Body of pancreas (tissue), 4 donors: Measurements from ENCODE around the gene PRR29. TPM values are rescaled to one million over a fixed set of nuclear protein-coding genes. Genes with fewer than 3 reads are reported as not detected.

Experiments used
- ATAC-seq: fragments of 150-250 bp; one replicate; pipeline ENCODE4 v1.9.1; 2016
- DNase-seq, 4 donors: peaks; one replicate each; pipeline ENCODE4 v3.0.0-alpha.2; 2019
- H3K27ac ChIP-seq, 4 donors: fragments of 200-600 bp; sonication (generic); 1 replicate in 3 of 4; 2 replicates in 1 of 4; pipeline versions ENCODE4 v1.5.1 to v1.6.1; 2016 to 2019; ENCODE audit warnings: mild to moderate bottlenecking in 1 of 4, mixed read lengths in 1 of 4, moderate library complexity in 1 of 4
- H3K27me3 ChIP-seq, 2 donors: fragments of 200-600 bp; sonication (generic); one replicate each; pipeline ENCODE4 v1.6.0; 2016; ENCODE audit warnings: mild to moderate bottlenecking in 1 of 2
- H3K36me3 ChIP-seq, 2 donors: fragments of 200-600 bp; sonication (generic); replicated peaks in 1 of 2; 2 replicates each; pipeline ENCODE4 v1.5.1; 2016; ENCODE audit warnings: low read depth in 2 of 2; ENCODE audit not compliant: insufficient read depth in 1 of 2
- H3K4me1 ChIP-seq: fragments of 200-600 bp; sonication (generic); one replicate; pipeline ENCODE4 v1.6.0; 2016
- H3K4me3 ChIP-seq, 2 donors: fragments of 200-600 bp; sonication (generic); 1 replicate in 1 of 2; 2 replicates in 1 of 2; pipeline ENCODE4 v1.5.1; 2016 to 2019
- H3K9me3 ChIP-seq, 3 donors: fragments of 200-600 bp; sonication (generic); 1 replicate in 2 of 3; 2 replicates in 1 of 3; pipeline ENCODE4 v1.5.1; 2016
- POLR2A ChIP-seq, 3 donors: fragments of 450-650 bp; IDR thresholded peaks; one replicate each; pipeline ENCODE4 v1.6.1; 2016; ENCODE audit warnings: antibody characterized with exemption in 3 of 3, mild to moderate bottlenecking in 2 of 3
- WGBS, 2 donors: methylation state at CpG; one replicate each; pipeline ENCODE4 v1.1.5; 2017; 5-methylcytosine and 5-hydroxymethylcytosine counted together
- intact Hi-C: fragments of 100-400 bp; cut with DNase I; formaldehyde crosslinking; loops from one replicate; pipeline ENCODE4 v1.15.1; 2023
- total RNA-seq, 2 donors: library from RNA; depleted of rRNA; stranded (reverse); fragments of >200 nt; gene quantifications; one replicate each; pipeline ENCODE4 v1.1.0, GENCODE V29; 2016
- TF ChIP-seq, protein P1 (sequence below), 7 experiments: fragments of 450-650 bp in 4 of 7; fragments of 200-600 bp in 3 of 7; sonication (generic) in 3 of 7; IDR thresholded peaks; one replicate each; pipeline ENCODE4 v1.5.1; 2016 to 2019; ENCODE audit warnings: antibody characterized with exemption in 7 of 7

The PRR29 gene
- total RNA-seq, 2 donors from 2014 or later: 0.52 to 1.6 TPM

DNA sequence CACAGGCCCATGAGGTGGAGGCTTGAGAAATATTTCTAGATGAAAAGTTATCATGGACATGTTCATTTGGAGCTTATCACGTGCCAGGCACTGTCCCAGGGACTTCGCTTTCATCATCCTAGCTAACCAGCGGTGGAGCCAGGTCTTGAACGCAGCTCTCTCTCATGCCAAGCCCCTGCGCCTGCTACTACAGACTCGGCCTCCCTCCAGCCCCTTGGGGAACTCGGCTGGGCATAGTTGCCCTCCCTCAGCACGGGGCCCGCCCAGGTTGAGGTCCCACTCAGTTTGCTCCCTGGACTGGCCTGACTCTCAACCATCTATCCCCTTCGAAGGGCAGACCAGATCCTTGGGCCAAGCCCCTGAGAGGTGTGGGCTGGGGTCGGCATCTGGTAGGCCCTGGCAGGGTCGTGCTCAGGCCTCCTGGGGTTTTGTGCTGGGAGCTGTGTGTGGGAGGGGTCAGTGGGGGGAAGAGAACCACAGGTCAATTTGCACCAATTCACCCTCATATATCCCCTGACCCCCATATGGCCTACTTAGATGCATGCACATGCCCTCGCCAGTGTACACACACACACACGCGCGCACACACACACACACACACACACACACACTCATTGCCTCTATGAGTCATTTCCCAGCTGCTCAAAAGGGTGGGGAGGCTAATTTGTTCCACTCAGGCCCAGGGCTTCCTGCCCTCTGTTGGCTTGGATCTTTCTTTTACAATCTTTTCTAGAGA is 13.3 kb upstream of the PRR29 start:
- Histone ChIP-seq H3K9me3 (no peaks in the 10 kb centered on the region), H3K36me3 (no peaks in the 10 kb centered on the region), H3K4me3 (no peak overlapping the region), H3K27me3 (no peaks in the 10 kb centered on the region), H3K27ac (no peak overlapping the region), H3K4me1 (peaks cover 14% of the 10 kb centered on the region)
- intact Hi-C loops: no loop called here
- peak; percentile 35 for ATAC-seq
- no peak for TF ChIP-seq POLR2A (IDR thresholded peaks at IDR 0.05)
- TF ChIP-seq, protein P1, sequence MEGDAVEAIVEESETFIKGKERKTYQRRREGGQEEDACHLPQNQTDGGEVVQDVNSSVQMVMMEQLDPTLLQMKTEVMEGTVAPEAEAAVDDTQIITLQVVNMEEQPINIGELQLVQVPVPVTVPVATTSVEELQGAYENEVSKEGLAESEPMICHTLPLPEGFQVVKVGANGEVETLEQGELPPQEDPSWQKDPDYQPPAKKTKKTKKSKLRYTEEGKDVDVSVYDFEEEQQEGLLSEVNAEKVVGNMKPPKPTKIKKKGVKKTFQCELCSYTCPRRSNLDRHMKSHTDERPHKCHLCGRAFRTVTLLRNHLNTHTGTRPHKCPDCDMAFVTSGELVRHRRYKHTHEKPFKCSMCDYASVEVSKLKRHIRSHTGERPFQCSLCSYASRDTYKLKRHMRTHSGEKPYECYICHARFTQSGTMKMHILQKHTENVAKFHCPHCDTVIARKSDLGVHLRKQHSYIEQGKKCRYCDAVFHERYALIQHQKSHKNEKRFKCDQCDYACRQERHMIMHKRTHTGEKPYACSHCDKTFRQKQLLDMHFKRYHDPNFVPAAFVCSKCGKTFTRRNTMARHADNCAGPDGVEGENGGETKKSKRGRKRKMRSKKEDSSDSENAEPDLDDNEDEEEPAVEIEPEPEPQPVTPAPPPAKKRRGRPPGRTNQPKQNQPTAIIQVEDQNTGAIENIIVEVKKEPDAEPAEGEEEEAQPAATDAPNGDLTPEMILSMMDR (IDR thresholded peaks at IDR 0.05): no peak
- peak in 2 of 4 donors; percentile 47 to 50 for DNase-seq
- WGBS, 2 donors: 67 to 79% methylated on average over 11 to 16 of the region's 16 CpGs

DNA sequence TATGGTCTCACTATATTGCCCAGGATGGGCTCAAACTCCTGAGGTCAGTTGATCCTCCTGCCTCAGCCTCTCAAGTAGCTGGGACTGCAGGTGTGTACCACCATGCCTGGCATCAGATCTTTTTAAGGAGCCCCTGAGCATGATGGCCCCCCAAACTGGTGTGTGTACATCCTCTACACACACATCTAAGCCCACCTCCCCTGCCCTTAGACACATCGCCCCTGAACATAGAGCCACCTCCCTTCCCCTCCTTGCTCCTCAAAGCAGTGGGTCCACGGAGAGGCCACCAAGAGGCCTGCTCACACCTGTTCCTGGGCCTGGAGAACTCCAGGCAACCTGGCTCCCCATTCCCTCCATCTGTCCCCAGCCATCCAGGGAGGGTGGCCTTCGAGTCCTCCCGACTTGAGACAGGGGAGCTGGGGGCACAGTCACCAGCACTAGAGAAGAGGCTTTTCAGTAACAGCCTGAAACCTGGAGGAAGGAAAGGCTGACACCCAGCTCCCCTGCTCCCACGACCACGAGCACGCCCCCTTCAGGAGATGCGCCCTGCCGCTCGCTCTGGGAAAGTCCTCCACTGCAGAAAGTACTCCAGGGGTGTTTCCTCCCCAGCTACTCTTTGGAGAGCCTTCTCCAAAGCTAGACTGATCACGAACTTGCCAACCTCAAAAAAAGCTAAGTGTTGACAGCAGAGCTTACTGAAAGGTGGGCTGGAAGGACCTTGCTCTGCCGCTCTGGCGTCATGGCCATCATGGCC is 12.6 kb upstream of the PRR29 start:
- Histone ChIP-seq H3K27me3 (no peaks in the 10 kb centered on the region), H3K9me3 (no peaks in the 10 kb centered on the region), H3K4me3 (no peak overlapping the region), H3K27ac (no peak overlapping the region), H3K36me3 (no peaks in the 10 kb centered on the region), H3K4me1 (peaks cover 17% of the 10 kb centered on the region)
- DNase-seq (no peak), ATAC-seq (no peak)
- TF ChIP-seq, protein P1 (IDR thresholded peaks at IDR 0.05): no peak
- no peak for TF ChIP-seq POLR2A (IDR thresholded peaks at IDR 0.05)
- intact Hi-C loops: no loop called here
- WGBS, 2 donors: 89 to 92% methylated on average over 11 to 13 of the region's 13 CpGs

DNA sequence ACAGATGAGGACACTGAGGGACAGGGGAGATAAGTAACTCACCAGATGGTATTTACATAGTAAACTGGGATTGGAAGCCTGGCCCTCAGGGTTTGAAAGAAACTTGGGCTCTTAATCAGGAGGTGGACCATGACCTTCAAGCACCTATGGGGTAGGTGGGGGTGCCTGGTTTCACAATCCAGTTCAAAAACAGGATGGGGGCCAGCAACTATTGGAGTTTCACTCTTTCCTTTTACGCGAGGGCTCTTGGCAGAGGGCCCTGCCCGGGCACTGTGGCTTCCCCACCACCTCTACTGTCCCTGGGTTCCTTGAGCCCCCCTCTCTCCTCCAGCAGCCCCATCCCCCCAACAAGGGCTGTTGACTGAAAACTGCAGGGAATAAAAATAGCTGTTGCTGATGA is 11.3 kb upstream of the PRR29 start:
- no peaks in the 10 kb centered on the region for H3K27me3 ChIP-seq
- no peaks in the 10 kb centered on the region for H3K36me3 ChIP-seq
- no peaks in the 10 kb centered on the region for H3K9me3 ChIP-seq
- DNase-seq: peak in 2 of 4 donors; percentile 25 to 30
- intact Hi-C loops: no loop called here
- ATAC-seq: no peak
- H3K27ac ChIP-seq: no peak overlapping the region
- WGBS, 2 donors: 10 to 15% methylated on average over 3 of the region's 3 CpGs
- peaks cover 20% of the 10 kb centered on the region for H3K4me1 ChIP-seq
- no peak for TF ChIP-seq POLR2A (IDR thresholded peaks at IDR 0.05)
- TF ChIP-seq, protein P1 (IDR thresholded peaks at IDR 0.05): no peak
- H3K4me3 ChIP-seq: no peak overlapping the region

DNA sequence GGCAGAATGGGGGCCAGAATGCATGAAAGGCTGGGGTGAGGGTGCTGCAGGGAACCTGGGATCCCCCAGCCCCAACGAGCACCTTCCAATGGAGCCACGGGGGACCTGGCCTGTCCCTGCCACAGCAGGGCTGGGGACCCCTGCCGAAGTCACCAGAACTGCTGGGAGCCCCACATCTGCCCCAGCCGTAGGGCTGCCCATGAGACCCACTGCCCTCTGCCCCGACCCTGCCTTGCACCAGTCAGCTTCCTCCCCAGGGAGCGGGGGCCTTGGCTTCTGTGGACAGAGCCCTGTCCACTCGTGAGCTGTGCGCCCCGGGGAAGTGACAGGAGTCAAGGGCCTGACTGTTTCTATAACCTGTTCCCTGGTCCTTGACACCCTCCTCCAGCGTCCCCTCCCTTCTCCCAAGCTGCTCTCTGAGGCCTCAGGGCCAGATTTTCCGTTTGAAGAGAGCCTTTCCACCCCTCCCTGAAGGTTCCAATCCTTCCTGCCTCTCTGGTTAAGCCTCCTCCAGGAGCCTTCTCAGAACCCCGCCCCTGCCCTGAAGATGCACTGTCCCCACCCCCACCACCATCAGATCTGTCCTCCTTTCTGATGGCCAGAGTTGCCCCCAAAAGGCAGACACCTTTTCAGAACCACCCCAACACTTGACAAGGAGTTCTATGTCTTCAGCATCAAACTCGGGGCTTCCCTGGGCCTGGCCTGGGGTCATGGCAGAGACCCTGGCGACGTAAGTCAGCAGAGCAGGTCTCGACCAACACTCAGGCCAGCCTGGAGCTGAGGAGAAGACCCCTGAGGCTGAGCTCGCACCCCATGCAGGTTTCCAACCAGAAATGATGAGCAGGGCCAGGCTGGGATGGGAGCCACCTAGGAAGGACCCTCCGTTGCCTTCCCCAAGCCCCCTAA is 10.7 kb upstream of the PRR29 start:
- ATAC-seq (no peak), DNase-seq (peak in 1 of 4 donors; percentile 8)
- no peak for TF ChIP-seq POLR2A (IDR thresholded peaks at IDR 0.05)
- Histone ChIP-seq H3K9me3 (no peaks in the 10 kb centered on the region), H3K27ac (no peak overlapping the region), H3K36me3 (no peaks in the 10 kb centered on the region), H3K4me3 (no peak overlapping the region), H3K27me3 (no peaks in the 10 kb centered on the region), H3K4me1 (peaks cover 20% of the 10 kb centered on the region)
- WGBS, 2 donors: 60 to 69% methylated on average over 13 to 18 of the region's 18 CpGs
- intact Hi-C loops: no loop called here

DNA sequence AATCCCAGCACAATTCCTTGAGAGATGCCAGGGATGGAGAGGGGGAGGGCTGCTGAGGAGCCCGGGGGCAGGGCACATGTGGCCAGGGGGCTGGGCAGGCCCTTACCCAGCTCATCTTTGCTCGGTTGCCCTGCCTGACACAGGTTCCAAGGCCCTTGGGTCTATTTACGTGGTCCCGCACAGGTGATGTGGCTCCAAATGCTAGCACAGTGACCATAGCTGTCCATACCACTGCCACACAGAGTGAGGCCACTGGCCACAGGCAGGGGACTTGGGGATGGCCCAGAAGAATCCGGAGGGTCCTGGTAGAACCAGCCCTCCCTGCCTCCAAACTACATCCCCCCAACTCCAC is 10.0 kb upstream of the PRR29 start:
- WGBS, 2 donors: 87% methylated on average over 4 of the region's 5 CpGs; no CpG with 5 or more reads in 1 of the 2 donors
- H3K9me3 ChIP-seq: no peaks in the 10 kb centered on the region
- TF ChIP-seq POLR2A (IDR thresholded peaks at IDR 0.05): no peak
- TF ChIP-seq, protein P1 (IDR thresholded peaks at IDR 0.05): no peak
- peaks cover 20% of the 10 kb centered on the region for H3K4me1 ChIP-seq
- intact Hi-C loops: no loop called here
- no peak for DNase-seq
- no peaks in the 10 kb centered on the region for H3K36me3 ChIP-seq
- H3K27ac ChIP-seq: no peak overlapping the region
- H3K4me3 ChIP-seq: no peak overlapping the region
- H3K27me3 ChIP-seq: no peaks in the 10 kb centered on the region
- no peak for ATAC-seq
